KOPT-K1 (cell line): ENCODE results near the gene COL5A1.

ENCODE experiments used
- H3K27ac ChIP-seq: fragments of 200-600 bp; sonication (generic); 2 replicates; pipeline ENCODE4 v1.5.1; 2016; ENCODE audit warnings: antibody characterized with exemption, mild to moderate bottlenecking, low read depth, low read length; ENCODE audit not compliant: poor library complexity, severe bottlenecking
- H3K36me3 ChIP-seq: fragments of 200-600 bp; sonication (generic); 2 replicates; pipeline ENCODE4 v1.5.1; 2017; ENCODE audit warnings: antibody characterized with exemption, mild to moderate bottlenecking, low read length, moderate library complexity; ENCODE audit not compliant: insufficient read depth
- H3K9me3 ChIP-seq: fragments of 200-600 bp; sonication (generic); 2 replicates; pipeline ENCODE4 v1.5.1; 2017; ENCODE audit warnings: antibody characterized with exemption, low read length, mild to moderate bottlenecking; ENCODE audit not compliant: insufficient read depth, poor library complexity, severe bottlenecking

The COL5A1 gene

GRCh38 chr9:134602547-134603362, 38.8 kb upstream of the COL5A1 start:
- Histone ChIP-seq H3K36me3 (no peaks in the 10 kb centered on the region), H3K9me3 (no peaks in the 10 kb centered on the region), H3K27ac (no peak overlapping the region)

- Histone ChIP-seq H3K36me3 (no peaks in the 10 kb centered on the region), H3K27ac (no peak overlapping the region), H3K9me3 (no peaks in the 10 kb centered on the region)
Observed at GRCh38 chr9:134604834-134605233, 36.8 kb upstream of the COL5A1 start.

GRCh38 chr9:134605351-134605965, 36.1 kb upstream of the COL5A1 start:
- H3K9me3 ChIP-seq, result no peaks in the 10 kb centered on the region
- no peak overlapping the region for H3K27ac ChIP-seq
- no peaks in the 10 kb centered on the region for H3K36me3 ChIP-seq

- Histone ChIP-seq H3K36me3 (no peaks in the 10 kb centered on the region), H3K9me3 (no peaks in the 10 kb centered on the region), H3K27ac (no peak overlapping the region)
Observed at GRCh38 chr9:134605966-134606357, 35.6 kb upstream of the COL5A1 start.

GRCh38 chr9:134606951-134607731, 34.5 kb upstream of the COL5A1 start:
- no peaks in the 10 kb centered on the region for H3K36me3 ChIP-seq
- H3K9me3 ChIP-seq, result peaks cover 5% of the 10 kb centered on the region
- no peak overlapping the region for H3K27ac ChIP-seq

GRCh38 chr9:134607971-134608370, 33.6 kb upstream of the COL5A1 start:
- H3K9me3 ChIP-seq, result peaks cover 14% of the 10 kb centered on the region
- no peaks in the 10 kb centered on the region for H3K36me3 ChIP-seq
- H3K27ac ChIP-seq, result no peak overlapping the region

- peaks cover 15% of the 10 kb centered on the region for H3K9me3 ChIP-seq
- H3K36me3 ChIP-seq, result no peaks in the 10 kb centered on the region
- H3K27ac ChIP-seq, result no peak overlapping the region
Observed at GRCh38 chr9:134611046-134611445, 30.6 kb upstream of the COL5A1 start.

- Histone ChIP-seq H3K9me3 (peaks cover 15% of the 10 kb centered on the region), H3K27ac (no peak overlapping the region), H3K36me3 (no peaks in the 10 kb centered on the region)
Observed at GRCh38 chr9:134612309-134612708, 29.3 kb upstream of the COL5A1 start.

GRCh38 chr9:134612715-134613114, 28.9 kb upstream of the COL5A1 start:
- Histone ChIP-seq H3K27ac (no peak overlapping the region), H3K9me3 (peaks cover 15% of the 10 kb centered on the region)

GRCh38 chr9:134614256-134614655, 27.3 kb upstream of the COL5A1 start:
- Histone ChIP-seq H3K27ac (no peak overlapping the region), H3K9me3 (peaks cover 15% of the 10 kb centered on the region), H3K36me3 (no peaks in the 10 kb centered on the region)

More at GRCh38 chr9:134612715-134613114, 28.9 kb upstream of the COL5A1 start:
- H3K36me3 ChIP-seq, result no peaks in the 10 kb centered on the region

GRCh38 chr9:134616341-134616740, 25.3 kb upstream of the COL5A1 start:
- Histone ChIP-seq H3K36me3 (no peaks in the 10 kb centered on the region), H3K27ac (no peak overlapping the region), H3K9me3 (peaks cover 15% of the 10 kb centered on the region)

- Histone ChIP-seq H3K36me3 (no peaks in the 10 kb centered on the region), H3K27ac (no peak overlapping the region), H3K9me3 (peaks cover 8% of the 10 kb centered on the region)
Observed at GRCh38 chr9:134617246-134617645, 24.4 kb upstream of the COL5A1 start.

GRCh38 chr9:134617836-134618162, 23.8 kb upstream of the COL5A1 start:
- no peak overlapping the region for H3K27ac ChIP-seq
- peaks cover 3% of the 10 kb centered on the region for H3K9me3 ChIP-seq
- no peaks in the 10 kb centered on the region for H3K36me3 ChIP-seq

- no peak overlapping the region for H3K27ac ChIP-seq
Observed at GRCh38 chr9:134618163-134618832, 23.3 kb upstream of the COL5A1 start.

More at GRCh38 chr9:134618163-134618832, 23.3 kb upstream of the COL5A1 start:
- Histone ChIP-seq H3K9me3 (no peaks in the 10 kb centered on the region), H3K36me3 (no peaks in the 10 kb centered on the region)
